Measurements from ENCODE around the gene L1TD1.

- TF ChIP-seq CTCF (IDR thresholded peaks at IDR 0.05) (no peak), POLR2A (IDR thresholded peaks at IDR 0.05) (no peak)
Measured at GRCh38 chr1:62161711-62162110, 32.9 kb upstream of the L1TD1 start.

All from ovary (tissue), 3 donors.